Measurements from ENCODE around the gene MYOT. TPM values are rescaled to one million over a fixed set of nuclear protein-coding genes. Genes with fewer than 3 reads are reported as not detected.

The MYOT gene
- total RNA-seq, 1 experiment from 2014 or later, result not detected

GRCh38 chr5:137828180-137828579, 39.5 kb upstream of the MYOT start:
- no peaks in the 10 kb centered on the region for H3K79me1 ChIP-seq (ENCODE audit: insufficient read depth, low read depth, low read length, poor library complexity, severe bottlenecking)
- H3K23me2 ChIP-seq (ENCODE audit: insufficient read length, low read depth, low read length, poor library complexity, severe bottlenecking), result no peaks in the 10 kb centered on the region
- no peak for DNase-seq
- H2BK20ac ChIP-seq (ENCODE audit: low read depth, low read length, poor library complexity, severe bottlenecking), result no peak overlapping the region
- H3K27me3 Mint-ChIP-seq (ENCODE audit: low read depth), result no peaks in the 10 kb centered on the region
- no peak for TF ChIP-seq CTCF (conservative IDR thresholded peaks at IDR 0.05)
- no peak overlapping the region for H2BK15ac ChIP-seq (ENCODE audit: low read depth, low read length)
- H3K79me2 ChIP-seq (ENCODE audit: insufficient read depth, low read length), result no peaks in the 10 kb centered on the region
- H3K9me3 Mint-ChIP-seq, result peaks cover 0 to 8% of the 10 kb centered on the region in 2 experiments; a peak in 1 of 5 replicates
- no peak overlapping the region for H3K27ac ChIP-seq (ENCODE audit: insufficient read length, low read depth, low read length)
- H4K91ac ChIP-seq (ENCODE audit: insufficient read length, low read depth, low read length), result no peak overlapping the region
- H3K4me1 Mint-ChIP-seq, result peaks cover 19 to 20% of the 10 kb centered on the region in 2 experiments
- H3K56ac ChIP-seq (ENCODE audit: insufficient read length, low read depth, low read length), result no peak overlapping the region
- no peaks in the 10 kb centered on the region for H3K27me3 ChIP-seq (ENCODE audit: insufficient read depth, low read length)
- no peak overlapping the region for H2BK5ac ChIP-seq (ENCODE audit: insufficient read length, low read length)
- no peak overlapping the region for H2BK12ac ChIP-seq (ENCODE audit: insufficient read length, low read depth, low read length)
- H2AFZ ChIP-seq (ENCODE audit: low read length), result no peak overlapping the region
- H3K14ac ChIP-seq (ENCODE audit: insufficient read depth, low read length), result no peak overlapping the region
- H2BK120ac ChIP-seq (ENCODE audit: low read depth, low read length, poor library complexity, severe bottlenecking), result no peak overlapping the region
- no peak overlapping the region for H4K5ac ChIP-seq (ENCODE audit: insufficient read length, low read depth, low read length)
- no peak overlapping the region for H3K9ac ChIP-seq (ENCODE audit: extremely low read depth, insufficient read length, low read length)
- no peak overlapping the region for H3K18ac ChIP-seq (ENCODE audit: insufficient read length, low read depth, low read length)
- H3K9me3 ChIP-seq (ENCODE audit: control insufficient read depth, low read depth, low read length), result no peaks in the 10 kb centered on the region
- H3K27ac Mint-ChIP-seq, result no peak overlapping the region
- H3K36me3 Mint-ChIP-seq (ENCODE audit: insufficient read depth in 1 of 3, low read depth in 3 of 3), result peaks cover 0 to 3% (median 0%) of the 10 kb centered on the region in 3 experiments; a peak in 1 of 7 replicates
- no peak overlapping the region for H3T11ph ChIP-seq (ENCODE audit: low read length)
- no peak overlapping the region for H3K4me2 ChIP-seq (ENCODE audit: insufficient read depth, insufficient read length, low read length)
- no peak overlapping the region for H3K23ac ChIP-seq (ENCODE audit: insufficient read length, low read depth, low read length)
- H3K4me1 ChIP-seq (ENCODE audit: insufficient read depth, low read length), result no peaks in the 10 kb centered on the region; the same call in 1 of the 2 replicates
- WGBS (ENCODE audit: extremely low coverage, insufficient read length, low lambda C conversion rate), result no CpG with 5 or more reads among the region's 3 CpGs
- no peak overlapping the region for H3K4ac ChIP-seq (ENCODE audit: low read depth, low read length)
- H2AK5ac ChIP-seq (ENCODE audit: insufficient read length, low read length), result no peak overlapping the region
- H3K4me3 Mint-ChIP-seq, result no peak overlapping the region
- no peaks in the 10 kb centered on the region for H4K20me1 ChIP-seq (ENCODE audit: control insufficient read depth, insufficient read depth, insufficient read length)
- no peak overlapping the region for H4K8ac ChIP-seq (replicated peaks; ENCODE audit: insufficient read length, low read depth, low read length)

Data from H9 (cell line).